Islet of Langerhans (tissue), 1 donor: Measurements from ENCODE around the gene IMMP2L.

Experiments
- FAIRE-seq: peaks from one replicate; lab custom pipeline; 2011; peaks lifted over from hg19 to GRCh38; lab: Jason Lieb, UNC

Gene IMMP2L

GRCh38 chr7:110921595-110922151 lies 640.6 kb downstream of the IMMP2L start:
- FAIRE-seq: no peak

- FAIRE-seq: peak; percentile 45
Observed at GRCh38 chr7:110918949-110919548, 643.2 kb downstream of the IMMP2L start.

GRCh38 chr7:110914263-110914662 lies 648.0 kb downstream of the IMMP2L start:
- FAIRE-seq: no peak

GRCh38 chr7:110911632-110912031 lies 650.7 kb downstream of the IMMP2L start:
- no peak for FAIRE-seq

DNA sequence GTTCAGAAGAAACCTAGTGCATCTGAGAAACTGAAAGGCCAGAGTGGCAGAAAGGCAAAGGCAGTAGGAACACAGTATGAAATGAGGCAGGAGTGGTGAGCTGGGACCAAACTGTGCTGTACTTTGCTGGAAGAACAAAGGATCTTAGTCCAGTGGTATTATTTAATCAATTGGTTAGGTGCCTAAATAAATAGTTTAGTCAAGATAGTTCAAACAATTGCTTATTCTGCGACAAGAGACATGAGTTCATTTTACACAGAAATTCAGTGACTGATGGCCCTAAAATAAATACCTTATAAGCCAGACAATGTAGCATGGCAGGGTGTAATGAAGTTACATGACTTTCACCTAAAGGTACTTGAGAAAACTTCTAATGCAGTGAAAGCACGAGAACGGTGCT lies 653.2 kb downstream of the IMMP2L start:
- FAIRE-seq: no peak

DNA sequence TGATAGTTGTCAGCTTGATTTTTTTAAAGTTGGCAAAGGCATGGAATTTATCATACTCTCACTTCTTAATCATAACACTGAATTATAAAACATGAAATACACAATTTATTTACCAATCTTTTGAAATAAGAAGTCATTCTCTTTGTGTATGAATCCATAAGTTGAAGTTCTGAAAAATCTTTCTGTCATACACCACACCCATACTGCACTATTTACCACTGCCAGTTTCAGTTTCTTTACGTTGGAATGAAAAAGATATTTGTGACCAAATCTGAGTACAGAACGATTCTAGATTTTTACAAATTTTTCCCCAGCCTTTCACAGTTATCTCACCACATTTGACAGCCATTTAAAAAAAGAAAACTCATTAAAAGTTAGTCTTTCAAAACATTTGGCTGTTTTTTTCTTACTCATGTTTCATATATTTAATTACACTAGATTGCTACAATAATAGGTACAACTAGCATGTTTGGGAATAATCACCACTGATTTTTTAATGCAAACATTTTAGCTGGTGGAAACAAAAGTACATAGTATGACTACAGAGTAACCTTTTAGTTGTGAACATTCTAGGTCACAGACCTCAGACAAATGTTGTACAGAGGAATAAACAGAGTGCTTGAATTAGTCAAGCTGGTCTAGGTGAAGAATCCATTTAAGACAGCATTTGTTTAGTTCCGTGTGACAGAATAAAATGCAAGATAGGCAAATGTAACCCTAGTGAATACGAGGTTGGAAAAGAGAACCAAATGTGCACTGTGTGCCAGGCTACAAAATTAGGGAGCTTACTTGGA lies 656.3 kb downstream of the IMMP2L start:
- peak; percentile 47 for FAIRE-seq

GRCh38 chr7:110898516-110898915 lies 663.8 kb downstream of the IMMP2L start:
- no peak for FAIRE-seq

- no peak for FAIRE-seq
Observed at GRCh38 chr7:110897538-110897937, 664.8 kb downstream of the IMMP2L start.

DNA sequence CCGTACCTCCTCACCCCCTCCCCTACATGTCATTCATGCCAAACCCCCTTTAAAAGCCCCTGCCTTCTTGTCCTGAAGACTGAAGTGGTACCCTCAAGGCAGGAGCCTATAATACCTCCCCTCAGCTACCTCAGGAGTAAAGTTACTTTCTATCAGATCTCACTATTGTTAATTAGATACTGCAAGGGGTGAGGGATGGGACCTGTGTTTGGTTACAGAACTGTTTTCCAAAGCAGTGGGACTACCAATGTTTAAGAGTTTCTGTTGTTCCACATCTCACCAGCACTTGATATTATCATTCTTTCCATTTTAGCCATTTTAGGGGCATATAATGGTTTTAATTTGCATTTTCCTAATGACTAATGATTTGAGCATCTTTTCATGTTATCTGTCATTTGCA lies 668.2 kb downstream of the IMMP2L start:
- FAIRE-seq: no peak

GRCh38 chr7:110891197-110891596 lies 671.1 kb downstream of the IMMP2L start:
- FAIRE-seq: no peak

GRCh38 chr7:110890101-110890500 lies 672.2 kb downstream of the IMMP2L start:
- FAIRE-seq: no peak

DNA sequence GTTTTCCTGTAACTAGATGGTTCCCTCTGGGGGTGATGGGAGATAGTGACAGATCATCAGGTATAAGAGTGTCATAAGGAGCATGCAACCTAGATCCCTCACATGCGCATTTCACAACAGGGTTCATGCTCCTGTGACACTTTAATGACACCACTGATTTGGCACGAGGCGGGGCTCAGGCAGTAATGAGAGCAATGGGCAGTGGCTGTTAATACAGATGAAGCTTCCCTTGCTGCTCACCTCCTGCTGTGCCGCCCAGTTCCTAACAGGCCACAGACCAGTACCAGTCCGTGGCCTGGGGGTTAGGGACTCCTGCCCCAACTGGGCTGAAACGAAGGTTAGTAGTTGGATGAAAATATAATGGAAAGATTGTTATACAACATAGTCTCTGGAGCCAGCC lies 673.0 kb downstream of the IMMP2L start:
- no peak for FAIRE-seq

- FAIRE-seq: peak; percentile 66
Observed at GRCh38 chr7:110888641-110889040, 673.7 kb downstream of the IMMP2L start.

DNA sequence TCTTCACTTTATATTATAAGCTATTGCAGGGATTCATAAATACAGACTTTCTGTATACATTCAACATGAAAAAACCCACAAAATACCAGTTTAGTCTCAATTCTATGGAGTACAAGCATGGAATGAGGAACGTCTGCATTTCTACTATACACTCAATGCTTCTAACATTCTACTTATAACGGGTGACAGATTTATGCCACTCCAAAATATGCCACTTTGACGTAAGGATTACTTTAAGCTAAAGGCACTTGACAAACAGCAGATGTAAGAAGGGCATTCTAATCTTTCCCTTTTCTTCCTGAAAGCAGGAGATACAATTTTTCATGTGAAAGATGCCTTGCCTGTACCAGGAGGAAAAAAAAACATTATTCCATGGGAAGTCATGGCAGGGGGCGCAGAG lies 676.8 kb downstream of the IMMP2L start:
- no peak for FAIRE-seq

DNA sequence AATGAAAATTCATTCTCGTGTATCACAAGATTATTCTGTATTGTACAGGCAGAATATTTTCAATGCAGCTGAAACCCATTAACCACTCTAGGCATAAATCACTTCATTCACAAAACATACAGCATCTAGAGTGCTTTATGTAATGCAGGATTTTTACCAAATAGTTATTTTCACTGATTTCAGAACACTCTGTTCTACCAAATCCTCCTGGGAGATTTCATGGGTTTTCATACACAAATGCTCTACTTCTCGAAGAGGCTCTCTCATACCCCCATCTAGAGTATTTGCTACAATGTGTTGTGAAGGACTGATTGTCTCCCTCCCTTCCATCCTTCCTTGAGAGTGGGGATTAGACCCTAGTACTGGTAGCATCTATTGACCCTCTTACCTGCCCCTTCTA lies 680.6 kb downstream of the IMMP2L start:
- no peak for FAIRE-seq

DNA sequence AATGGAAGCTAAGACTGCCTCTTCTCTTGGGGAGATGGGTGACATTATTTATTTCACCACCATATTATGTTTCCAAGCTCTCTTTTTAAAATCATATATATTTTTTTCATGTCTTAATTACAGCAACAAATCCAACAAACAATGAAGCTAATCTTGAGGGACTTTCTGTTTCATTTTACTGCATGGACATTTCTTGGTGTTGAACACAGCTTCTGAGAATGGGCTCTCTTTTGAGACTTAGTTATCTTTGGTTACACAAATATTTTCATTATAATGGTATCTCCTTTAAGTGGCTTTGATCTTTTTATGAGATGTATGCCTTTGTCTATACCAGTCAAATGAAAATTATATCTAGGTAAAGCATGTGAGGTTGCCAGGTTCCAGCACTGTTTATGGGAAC lies 681.3 kb downstream of the IMMP2L start:
- FAIRE-seq: no peak

DNA sequence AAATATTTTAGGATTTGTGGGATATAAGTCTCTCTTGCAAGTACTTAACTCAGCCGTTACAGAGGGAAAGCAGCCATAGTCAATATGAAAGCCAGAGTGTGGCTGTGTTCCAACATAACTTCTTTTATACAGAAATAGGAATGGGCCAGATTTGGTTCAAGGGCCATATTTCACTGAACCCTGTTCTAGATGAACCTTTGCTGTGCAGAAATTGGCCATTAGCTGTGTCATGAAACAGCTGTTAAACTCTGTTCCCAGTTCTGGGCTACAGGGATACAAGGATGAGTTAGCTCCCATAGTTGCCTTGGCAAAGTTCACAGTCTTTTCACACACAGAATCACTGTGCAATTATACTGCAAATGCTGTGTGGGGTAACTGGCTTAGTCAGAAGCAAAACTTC lies 685.3 kb downstream of the IMMP2L start:
- FAIRE-seq: no peak

- no peak for FAIRE-seq
Observed at GRCh38 chr7:110875346-110875745, 686.9 kb downstream of the IMMP2L start.

DNA sequence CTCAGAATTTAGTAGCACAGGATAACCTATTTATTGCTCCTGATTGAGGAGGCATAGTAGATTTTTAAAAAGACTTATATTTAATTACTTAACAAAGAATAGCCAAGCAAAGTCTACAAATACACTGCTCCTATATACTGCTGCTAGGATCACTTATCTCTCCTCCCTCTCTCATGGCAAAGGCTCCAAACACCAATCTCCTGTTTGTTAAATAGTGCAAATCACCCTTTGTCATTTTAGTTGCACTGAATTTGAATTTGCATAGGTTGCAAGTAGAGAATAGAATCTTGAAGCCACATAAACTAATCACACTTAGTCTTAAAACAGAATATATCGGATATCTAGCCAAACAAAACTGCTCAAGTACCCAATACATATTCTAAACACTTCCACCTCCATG lies 690.4 kb downstream of the IMMP2L start:
- no peak for FAIRE-seq

DNA sequence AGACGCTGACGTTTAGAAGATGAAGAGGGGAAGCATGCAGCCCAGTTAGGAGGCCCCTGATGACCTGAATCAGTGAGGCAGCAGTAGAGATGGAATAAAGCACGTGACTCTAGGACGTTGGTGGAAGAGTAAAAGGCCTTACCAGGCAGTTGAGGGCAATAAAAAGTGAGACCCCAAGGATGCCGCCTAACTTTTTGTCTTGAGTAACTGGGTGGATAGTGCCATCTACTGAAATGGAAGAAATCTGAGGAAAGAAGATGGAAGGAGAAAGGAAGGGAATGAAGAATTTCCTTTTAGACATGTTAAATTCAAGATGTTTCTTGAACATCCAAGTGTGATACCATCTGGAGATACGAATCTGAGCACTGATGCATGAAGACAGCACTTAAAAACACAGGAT lies 691.4 kb downstream of the IMMP2L start:
- FAIRE-seq: no peak

DNA sequence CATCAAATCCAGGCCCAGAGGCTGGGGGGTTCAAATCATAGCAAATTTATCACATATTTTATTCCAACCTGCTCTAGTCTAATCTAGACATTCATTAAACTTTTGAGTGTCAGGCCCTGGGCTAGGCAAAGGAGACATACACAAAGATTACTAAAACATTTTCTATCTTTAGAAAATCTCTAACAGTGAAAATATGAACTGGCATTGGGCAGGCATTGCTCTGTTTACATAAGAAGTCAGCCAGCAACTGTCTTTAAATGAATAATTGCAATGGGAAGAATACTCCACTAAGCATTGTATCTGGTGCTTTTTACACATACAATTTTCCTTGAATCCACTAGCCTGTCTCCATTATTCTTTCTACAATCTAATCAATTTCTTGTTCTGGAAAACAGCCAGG lies 693.8 kb downstream of the IMMP2L start:
- FAIRE-seq: peak; percentile 41

DNA sequence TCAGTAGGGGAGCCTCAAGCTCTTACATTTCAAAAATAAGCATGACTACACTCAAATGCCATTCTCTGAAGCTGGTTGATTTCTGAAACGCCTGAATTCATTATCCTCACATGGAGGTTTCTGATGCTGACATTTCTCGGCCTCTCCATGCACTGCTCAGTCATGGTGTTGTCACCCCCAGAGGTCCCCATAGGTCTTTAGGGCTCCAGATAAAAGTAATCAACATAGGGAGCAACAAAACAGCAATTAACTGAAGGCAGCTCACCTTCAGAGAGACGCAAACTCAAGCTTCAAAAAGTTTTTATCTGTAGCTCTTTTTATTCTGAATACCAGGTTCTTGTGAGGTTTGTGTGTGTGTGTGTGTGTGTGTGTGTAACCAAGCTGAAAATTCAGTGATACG lies 694.5 kb downstream of the IMMP2L start:
- no peak for FAIRE-seq

DNA sequence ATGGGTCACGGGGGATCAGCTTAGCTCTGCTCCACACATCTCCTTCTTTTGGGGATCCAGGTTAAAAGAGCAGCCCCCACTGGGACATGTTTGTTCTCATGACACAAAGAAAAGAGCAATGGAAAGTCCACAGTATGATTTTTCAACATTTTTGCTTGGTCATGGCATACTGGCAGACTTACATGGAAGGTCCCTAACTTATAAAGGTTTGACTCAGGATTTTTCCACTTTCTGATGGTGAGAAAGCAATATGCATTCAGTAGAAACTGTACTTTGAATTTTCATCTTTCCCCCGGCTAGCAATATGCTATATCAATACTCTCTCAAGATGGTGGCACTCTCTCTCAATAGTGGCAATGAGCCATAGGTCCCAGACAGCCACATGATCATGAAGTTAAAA lies 699.0 kb downstream of the IMMP2L start:
- FAIRE-seq: no peak

DNA sequence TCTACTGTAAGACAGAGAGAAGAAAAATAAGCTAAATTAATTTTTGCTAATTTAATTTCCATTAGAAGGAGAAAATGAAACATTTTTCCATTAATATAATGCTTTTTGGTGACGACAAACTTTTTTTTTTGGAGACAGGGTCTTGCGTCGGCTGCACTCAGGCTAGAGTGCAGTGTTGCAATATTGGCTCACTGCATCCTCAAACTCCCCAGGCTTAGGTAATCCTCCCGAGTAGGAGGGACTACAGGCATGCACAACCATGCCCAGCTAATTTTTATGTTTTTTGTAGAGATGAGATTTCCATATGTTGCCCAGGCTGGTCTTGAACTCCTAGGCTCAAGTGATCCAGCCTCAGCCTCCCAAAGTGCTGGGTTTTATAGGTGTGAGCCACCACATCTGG lies 701.1 kb downstream of the IMMP2L start:
- no peak for FAIRE-seq
